ENCODE data around the gene RPRM. TPM values are rescaled to one million over a fixed set of nuclear protein-coding genes. Genes with fewer than 3 reads are reported as not detected.

RPRM gene
- not detected for total RNA-seq

GRCh38 chr2:153478289-153479261, at the start of gene RPRM:
TSS of gene RPRM (minus strand) at chr2:153478762. CDS start at chr2:153478565, 197 bp downstream.

Small RNA genes within 50 kb of the gene (small RNA-seq; reads per million reads assigned to genes)
- gene RF00275, result 0 reads per million in 2 donors

All from melanocyte of skin (primary cell).